ENCODE results near the gene SLC6A3.
"Not testable (repeated sequence)": the region's sequence is repeated elsewhere in the genome, so short reads cannot be mapped to it uniquely, and the experiment has no call there.

The SLC6A3 gene

GRCh38 chr5:1428107-1428506 lies 17.1 kb downstream of the SLC6A3 start:
- DNase-seq (ENCODE audit: extremely low spot score, insufficient read length, low read depth), result no peak
- no peak for FAIRE-seq

DNA sequence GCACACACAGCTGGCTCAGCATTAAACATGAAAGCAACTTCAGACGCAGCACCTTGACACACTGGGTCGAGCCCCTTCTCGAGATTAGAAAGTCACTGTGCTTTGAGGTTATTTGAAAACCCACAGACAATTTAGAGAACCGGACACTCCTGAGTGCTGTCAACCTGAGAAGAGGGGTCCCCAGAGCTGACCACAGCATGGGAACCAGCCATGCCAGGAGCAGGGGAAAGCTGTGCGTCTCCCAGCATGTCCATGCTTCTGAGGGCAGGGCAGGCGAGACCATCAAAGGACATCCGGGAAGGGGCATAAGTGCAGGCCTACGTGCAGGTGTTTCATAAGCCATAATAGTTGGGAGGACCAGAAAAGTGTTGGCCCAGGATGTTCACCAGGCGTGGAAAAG lies 20.5 kb downstream of the SLC6A3 start:
- FAIRE-seq, result no peak
- DNase-seq (ENCODE audit: extremely low spot score, insufficient read length, low read depth), result no peak

- DNase-seq (ENCODE audit: extremely low spot score, insufficient read length, low read depth) (no peak), FAIRE-seq (no peak)
Measured at GRCh38 chr5:1423901-1424603, 21.2 kb downstream of the SLC6A3 start.

GRCh38 chr5:1422522-1422921 lies 22.7 kb downstream of the SLC6A3 start:
- DNase-seq (ENCODE audit: extremely low spot score, insufficient read length, low read depth); FAIRE-seq: not testable (repeated sequence)

DNA sequence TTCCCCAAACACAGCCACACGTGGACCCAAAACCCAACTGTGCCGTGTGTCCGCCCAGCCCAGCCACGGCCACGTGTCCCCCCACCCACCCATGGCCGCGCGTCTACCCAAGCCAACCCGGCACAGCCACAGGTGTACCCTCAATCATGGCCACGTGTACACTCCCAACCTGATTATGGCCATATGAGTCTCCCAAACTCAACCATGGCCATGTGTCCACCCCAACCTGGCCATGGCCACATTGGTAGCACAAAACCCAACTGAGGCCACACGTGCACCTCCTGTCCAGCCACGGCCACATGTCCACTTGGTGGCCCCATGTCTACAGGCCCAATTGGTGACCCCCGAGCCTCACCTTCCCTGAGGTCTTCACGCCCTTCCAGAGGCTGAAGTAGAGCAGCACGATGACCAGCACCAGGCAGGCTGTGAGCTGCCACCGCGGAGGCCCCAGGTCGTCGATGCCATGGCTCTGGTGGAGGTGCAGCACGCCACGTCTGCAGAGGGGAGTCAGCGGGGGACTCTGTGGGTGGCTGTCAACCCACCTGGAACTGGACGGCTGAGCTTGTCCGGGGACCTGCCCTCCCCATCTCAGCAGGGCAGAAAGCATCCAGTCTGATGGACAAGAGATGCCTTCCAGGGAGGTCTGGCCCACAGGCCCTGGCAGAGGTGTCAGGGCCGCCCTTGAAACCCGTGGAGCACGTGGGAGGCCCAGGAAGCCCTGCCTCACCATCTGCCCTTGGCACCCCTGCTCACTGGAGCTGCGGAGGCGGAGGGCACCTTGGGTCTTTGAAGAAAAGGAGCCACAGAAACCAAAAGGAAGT lies 23.5 kb downstream of the SLC6A3 start:
- no peak for FAIRE-seq
- DNase-seq (ENCODE audit: extremely low spot score, insufficient read length, low read depth), result no peak

DNA sequence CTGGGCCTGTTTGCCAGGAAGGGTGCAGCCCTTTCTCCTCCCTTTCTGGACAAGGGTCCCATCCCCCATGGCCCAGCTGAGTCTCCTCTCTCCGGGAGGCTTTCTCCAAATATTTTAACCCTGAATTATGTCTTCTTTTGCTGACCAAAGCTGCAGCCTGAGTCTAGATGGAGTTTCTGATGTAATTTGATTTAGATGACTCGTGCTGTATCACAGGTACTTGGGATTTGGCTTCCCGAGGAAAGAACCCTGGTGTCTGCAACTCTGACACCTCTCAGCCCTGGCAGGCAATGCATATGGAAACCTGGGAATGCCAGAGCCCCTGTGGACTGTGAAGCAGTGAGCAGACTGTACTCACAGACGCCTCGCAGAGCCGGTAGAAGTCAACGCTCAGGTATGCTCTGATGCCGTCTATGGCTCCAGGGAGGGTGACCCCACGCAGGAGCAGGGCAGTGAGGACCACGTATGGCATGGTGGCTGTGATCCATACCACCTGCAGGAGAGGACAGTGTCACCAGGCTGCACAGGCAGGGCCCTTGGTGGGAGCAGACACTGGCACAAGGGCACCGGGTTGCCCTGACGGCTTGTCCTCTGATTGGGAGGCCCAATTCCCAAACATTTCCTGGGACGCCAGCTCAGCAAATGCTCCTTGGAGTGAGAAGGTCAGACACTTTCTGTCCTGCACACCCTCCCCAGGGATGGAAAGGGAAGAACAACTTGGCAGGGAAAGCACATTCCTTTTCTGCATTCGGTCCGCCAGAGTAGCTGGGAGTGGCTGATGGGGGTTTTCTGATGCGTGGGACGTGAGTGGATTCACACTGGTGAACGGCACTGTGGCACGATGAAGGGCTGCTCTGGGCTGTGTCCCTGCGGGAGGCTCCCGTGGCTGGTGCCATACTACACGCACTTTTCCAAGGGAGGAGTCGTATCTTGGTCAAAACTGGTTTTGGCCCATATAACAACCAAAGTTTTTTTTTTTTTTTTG lies 24.7 kb downstream of the SLC6A3 start:
- DNase-seq (ENCODE audit: extremely low spot score, insufficient read length, low read depth), result no peak
- no peak for FAIRE-seq

DNA sequence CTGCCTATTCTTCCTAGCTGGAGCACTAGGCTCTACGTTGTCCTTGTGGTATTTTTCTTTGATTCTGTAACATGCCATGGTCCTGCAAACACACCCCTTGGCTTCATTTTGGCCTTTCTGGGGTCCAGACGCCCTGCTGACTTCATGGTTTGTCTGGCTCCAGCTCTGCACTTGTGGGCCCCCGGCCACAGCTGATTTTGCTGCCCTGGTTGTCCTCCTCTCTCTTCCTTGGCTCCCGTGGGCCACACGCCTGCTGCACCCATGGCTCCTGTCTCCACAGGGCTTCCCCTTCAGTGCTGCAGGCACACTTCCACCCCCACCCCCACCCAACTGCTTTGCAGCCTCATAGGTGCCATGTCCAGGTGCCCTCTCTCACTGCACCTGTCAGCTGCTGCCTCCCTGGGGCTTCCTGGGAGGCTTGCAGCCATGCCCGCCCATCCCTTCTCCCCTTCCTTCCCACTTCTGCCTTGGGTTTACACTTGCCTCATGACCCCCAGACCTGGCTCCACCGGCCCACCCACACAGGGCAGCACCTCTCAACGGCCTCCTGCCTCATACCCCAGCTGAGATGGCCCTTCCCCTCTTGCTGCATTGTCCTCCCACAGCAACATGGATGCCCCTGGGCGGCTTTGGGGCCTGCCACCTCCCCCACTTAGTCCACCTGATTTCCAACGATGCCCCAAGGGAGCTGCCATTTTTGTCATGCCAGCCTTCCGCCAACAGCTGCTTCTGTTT lies 25.6 kb downstream of the SLC6A3 start:
- FAIRE-seq (no peak), DNase-seq (ENCODE audit: extremely low spot score, insufficient read length, low read depth) (no peak)

GRCh38 chr5:1418921-1419280 lies 26.3 kb downstream of the SLC6A3 start:
- no peak for DNase-seq (ENCODE audit: extremely low spot score, insufficient read length, low read depth)
- no peak for FAIRE-seq

DNA sequence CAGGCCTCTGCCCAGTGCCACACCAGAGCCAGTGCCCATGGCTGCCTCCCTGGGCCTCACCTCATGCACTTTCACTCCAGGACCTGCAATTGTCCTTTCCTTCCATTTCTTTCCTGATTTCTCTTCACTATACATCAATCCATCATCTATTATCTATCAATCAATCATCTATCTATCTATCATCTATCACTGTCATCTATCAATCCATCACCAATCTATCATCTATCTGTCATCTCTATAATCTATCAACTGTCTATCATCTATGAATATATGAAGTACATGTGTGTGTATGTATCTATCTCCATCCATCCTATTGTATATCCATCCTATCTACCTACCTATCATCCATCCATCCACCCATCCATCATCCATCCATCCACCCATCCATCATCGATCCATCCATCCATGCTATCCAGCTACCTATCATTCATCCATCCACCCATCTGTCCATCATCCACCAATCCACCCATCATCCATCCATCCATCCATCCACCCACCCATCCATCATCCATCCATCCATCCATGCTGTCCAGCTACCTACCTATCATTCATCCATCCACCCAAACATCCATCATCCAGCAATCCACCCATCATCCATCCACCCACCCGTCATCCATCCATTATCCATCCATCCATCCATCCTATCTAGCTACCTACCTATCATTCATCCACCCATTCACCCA lies 26.9 kb downstream of the SLC6A3 start:
- no peak for DNase-seq (ENCODE audit: extremely low spot score, insufficient read length, low read depth)
- FAIRE-seq, result no peak

- DNase-seq (ENCODE audit: extremely low spot score, insufficient read length, low read depth) (no peak), FAIRE-seq (no peak)
Measured at GRCh38 chr5:1417586-1418225, 27.5 kb downstream of the SLC6A3 start.

- FAIRE-seq (no peak), DNase-seq (ENCODE audit: extremely low spot score, insufficient read length, low read depth) (no peak)
Measured at GRCh38 chr5:1416856-1417469, 28.3 kb downstream of the SLC6A3 start.

- FAIRE-seq, result no peak
- no peak for DNase-seq (ENCODE audit: extremely low spot score, insufficient read length, low read depth)
Measured at GRCh38 chr5:1415626-1416360, 29.4 kb downstream of the SLC6A3 start.

DNA sequence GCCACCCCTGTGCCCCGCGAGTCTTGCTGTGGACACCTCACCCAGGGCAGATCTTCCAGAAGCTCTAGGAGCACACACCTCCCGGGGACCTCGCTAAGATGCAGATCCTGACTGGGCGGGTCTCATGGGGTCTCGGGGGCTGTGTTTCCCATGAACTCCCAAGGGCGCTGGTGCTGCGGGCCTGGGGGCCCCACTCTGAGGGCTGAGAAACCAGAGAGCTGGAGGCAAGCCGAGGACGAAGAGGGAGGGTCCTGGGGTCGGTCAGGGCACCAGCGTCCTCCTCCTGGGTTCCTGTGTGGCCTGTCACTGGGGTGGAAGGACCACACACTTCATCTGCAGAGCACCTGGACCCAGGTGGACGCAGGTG lies 30.2 kb downstream of the SLC6A3 start:
- DNase-seq (ENCODE audit: extremely low spot score, insufficient read length, low read depth) (no peak), FAIRE-seq (no peak)

- DNase-seq (ENCODE audit: extremely low spot score, insufficient read length, low read depth), result no peak
- no peak for FAIRE-seq
Measured at GRCh38 chr5:1414311-1415058, 30.8 kb downstream of the SLC6A3 start.

DNA sequence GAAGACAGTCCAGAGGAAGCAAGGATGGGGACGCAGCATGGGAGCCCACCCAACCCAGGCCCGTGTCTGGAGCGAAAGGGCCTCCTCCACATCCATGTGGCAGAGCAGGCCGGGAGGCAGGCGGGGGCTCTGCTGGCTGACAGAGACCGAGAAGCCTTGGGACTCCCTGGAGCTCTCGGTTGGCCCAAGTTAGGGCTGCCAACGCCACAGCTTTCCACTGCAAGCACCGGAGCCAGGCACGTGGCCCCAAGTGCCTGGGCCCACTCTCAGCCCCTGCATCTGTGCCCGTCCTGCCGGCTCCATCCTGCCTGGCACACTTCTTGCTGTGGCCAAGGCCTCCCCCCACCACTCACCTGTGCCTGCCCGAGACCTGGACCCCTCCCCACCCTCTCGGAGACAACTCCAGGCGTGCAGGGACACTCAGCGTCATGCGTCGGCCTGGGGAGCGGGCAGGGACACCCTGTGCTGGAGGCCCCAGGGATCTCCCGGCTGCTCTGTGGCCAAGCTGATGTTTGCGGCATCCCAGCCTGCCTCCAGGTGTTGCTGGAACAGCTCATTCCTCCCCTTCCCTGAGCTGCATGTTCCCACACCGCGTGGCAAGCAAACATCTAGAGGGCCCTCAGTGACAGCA lies 31.5 kb downstream of the SLC6A3 start:
- FAIRE-seq, result no peak
- DNase-seq (ENCODE audit: extremely low spot score, insufficient read length, low read depth), result no peak

DNA sequence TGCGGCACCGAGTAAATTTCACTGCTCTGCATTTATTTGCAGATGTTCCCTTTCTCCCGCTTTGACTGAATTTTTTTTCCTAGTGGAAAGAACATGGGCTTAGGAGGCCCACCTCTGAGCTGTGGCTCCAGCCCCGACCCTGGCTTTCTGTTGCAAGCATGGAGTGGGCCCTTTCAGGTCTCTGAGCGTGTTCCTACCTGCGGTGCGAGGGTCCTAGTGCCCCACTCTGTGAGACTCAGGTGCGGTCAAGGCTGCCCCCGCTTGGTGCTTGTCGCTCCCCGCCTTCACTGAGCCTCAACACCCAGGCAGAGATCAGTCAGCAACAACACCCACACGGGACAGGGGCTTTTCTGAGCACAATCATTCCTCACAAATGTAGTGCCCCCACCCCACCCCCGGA lies 32.0 kb downstream of the SLC6A3 start:
- FAIRE-seq, result no peak
- DNase-seq (ENCODE audit: extremely low spot score, insufficient read length, low read depth), result no peak

- FAIRE-seq, result no peak
- no peak for DNase-seq (ENCODE audit: extremely low spot score, insufficient read length, low read depth)
Measured at GRCh38 chr5:1412621-1413020, 32.6 kb downstream of the SLC6A3 start.

Measured in GM18507 (cell line).